AG20443 (cell line): ENCODE data around the gene ACP7.
"Not testable (repeated sequence)": the region's sequence is repeated elsewhere in the genome, so short reads cannot be mapped to it uniquely, and the experiment has no call there.

Experiments used
- DNase-seq: peaks from one replicate; pipeline ENCODE4 v3.0.0; 2012; ENCODE audit warnings: low spot score, mixed read lengths

The ACP7 gene

GRCh38 chr19:39131255-39131755, 47.1 kb downstream of the ACP7 start:
- DNase-seq, result no peak

GRCh38 chr19:39132344-39132969, 48.3 kb downstream of the ACP7 start:
- no peak for DNase-seq

GRCh38 chr19:39133431-39134270, 49.5 kb downstream of the ACP7 start:
- DNase-seq, result no peak

GRCh38 chr19:39135701-39136100, 51.5 kb downstream of the ACP7 start:
- DNase-seq, result no peak

GRCh38 chr19:39136225-39136940, 52.2 kb downstream of the ACP7 start:
- DNase-seq, result no peak

GRCh38 chr19:39137131-39137530, 53.0 kb downstream of the ACP7 start:
- DNase-seq, result no peak

GRCh38 chr19:39138221-39139211, 54.3 kb downstream of the ACP7 start:
- DNase-seq, result no peak

- DNase-seq, result no peak
Measured at GRCh38 chr19:39139305-39139874, 55.2 kb downstream of the ACP7 start.

GRCh38 chr19:39139971-39140453, 55.8 kb downstream of the ACP7 start:
- DNase-seq, result no peak

GRCh38 chr19:39140594-39140993, 56.4 kb downstream of the ACP7 start:
- no peak for DNase-seq

GRCh38 chr19:39141929-39142328, 57.8 kb downstream of the ACP7 start:
- DNase-seq, result no peak

GRCh38 chr19:39142630-39143029, 58.5 kb downstream of the ACP7 start:
- no peak for DNase-seq

GRCh38 chr19:39143757-39144289, 59.7 kb downstream of the ACP7 start:
- not testable (repeated sequence) for DNase-seq

- DNase-seq, result no peak
Measured at GRCh38 chr19:39144290-39145071, 60.3 kb downstream of the ACP7 start.

- no peak for DNase-seq
Measured at GRCh38 chr19:39145180-39145953, 61.2 kb downstream of the ACP7 start.

- no peak for DNase-seq
Measured at GRCh38 chr19:39146091-39146490, 61.9 kb downstream of the ACP7 start.

GRCh38 chr19:39146686-39147450, 62.7 kb downstream of the ACP7 start:
- no peak for DNase-seq

GRCh38 chr19:39147480-39147879, 63.3 kb downstream of the ACP7 start:
- no peak for DNase-seq
